ENCODE measurements around the gene ERCC3.

ERCC3 gene

DNA sequence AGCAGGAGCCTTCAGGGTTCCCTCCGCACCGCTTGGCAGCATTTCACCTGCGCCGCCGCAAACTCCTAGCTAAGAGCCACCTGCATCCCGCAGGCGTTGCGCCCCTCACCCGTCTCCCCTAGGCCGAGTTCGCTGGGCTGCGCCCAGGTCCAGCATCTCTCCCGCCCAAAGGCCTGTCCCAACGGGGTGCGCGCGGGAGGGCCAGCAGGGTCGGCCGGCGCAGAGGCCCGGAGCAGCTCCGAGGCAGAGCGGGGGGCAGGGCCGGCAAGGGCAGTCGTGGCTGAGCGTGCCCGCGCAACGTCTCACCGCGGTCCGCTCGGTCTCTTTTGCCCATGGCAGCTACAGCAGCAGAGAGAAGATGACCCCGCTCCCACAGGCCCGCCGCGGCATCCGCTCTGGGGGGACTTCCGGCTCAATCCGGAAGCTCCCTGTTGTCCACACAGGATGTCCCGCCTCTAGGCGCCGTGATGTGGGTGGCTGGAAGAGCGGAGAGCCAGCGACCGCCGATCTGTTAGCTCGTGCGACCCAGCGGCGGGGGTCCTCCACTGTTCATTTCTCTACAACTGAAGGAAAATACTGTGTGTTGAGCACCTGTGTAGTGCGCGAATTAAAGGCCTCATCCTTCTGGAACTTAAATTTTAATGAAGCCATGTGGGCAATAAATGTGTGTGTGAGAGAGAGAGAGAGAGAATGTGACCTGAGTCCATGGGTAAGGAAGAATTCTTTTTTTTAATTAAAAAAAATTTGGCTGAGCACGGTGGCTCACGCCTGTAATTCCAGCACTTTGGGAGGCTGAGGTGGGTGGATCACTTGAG, at the start of gene ERCC3:
TSS of gene ERCC3 (minus strand) at position 397 of the 815 bp plus-strand sequence. CDS start at position 334, 63 bp downstream.
- DNase-seq (ENCODE audit: extremely low read depth in 1 of 2, low read depth in 1 of 2) = peak; percentile 73 to 82

- DNase-seq (ENCODE audit: extremely low read depth in 1 of 2, low read depth in 1 of 2) = no peak
Observed at GRCh38 chr2:127343277-127343676, 49.3 kb upstream of the ERCC3 start.

- no peak for DNase-seq (ENCODE audit: extremely low read depth in 1 of 2, low read depth in 1 of 2)
Observed at GRCh38 chr2:127342101-127342500, 48.2 kb upstream of the ERCC3 start.

DNA sequence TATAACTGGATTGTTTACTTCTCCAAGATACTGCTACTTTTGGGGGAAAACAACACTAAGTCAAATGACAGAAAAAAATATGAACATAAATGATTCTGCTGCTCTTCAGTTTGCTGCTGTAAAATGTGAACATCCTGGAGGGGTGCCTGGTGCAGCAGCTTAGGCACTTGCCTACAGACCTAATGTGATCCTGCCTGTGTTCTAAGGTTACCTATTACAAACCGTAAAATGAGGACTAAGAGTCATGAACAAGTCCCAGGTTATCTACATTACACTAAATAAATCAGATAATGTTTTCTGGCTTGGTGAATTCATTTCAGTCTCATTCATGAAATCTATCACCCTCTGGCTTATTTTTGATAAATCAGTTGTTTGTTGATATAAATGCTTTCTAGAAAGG, 38.4 kb upstream of the ERCC3 start:
- DNase-seq (ENCODE audit: extremely low read depth in 1 of 2, low read depth in 1 of 2) = no peak

DNA sequence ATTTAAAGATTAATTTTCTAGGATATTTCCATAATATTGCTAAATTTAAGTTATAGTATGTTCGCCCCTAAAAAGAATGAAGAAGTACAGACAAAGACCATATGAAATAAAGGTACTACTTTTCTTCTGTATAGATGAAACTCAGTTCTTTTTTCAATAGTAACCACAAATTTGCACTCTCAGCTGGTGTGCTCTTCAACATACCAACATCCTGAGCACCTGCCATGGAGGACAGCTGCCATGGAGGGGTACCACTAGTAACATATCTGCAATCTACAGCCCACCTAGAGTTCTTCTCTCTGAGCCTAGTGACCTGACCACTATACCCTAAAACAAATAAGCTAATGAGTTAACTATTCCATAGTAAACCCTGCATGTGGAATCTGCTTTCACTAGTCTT, 36.8 kb upstream of the ERCC3 start:
- no peak for DNase-seq (ENCODE audit: extremely low read depth in 1 of 2, low read depth in 1 of 2)

DNA sequence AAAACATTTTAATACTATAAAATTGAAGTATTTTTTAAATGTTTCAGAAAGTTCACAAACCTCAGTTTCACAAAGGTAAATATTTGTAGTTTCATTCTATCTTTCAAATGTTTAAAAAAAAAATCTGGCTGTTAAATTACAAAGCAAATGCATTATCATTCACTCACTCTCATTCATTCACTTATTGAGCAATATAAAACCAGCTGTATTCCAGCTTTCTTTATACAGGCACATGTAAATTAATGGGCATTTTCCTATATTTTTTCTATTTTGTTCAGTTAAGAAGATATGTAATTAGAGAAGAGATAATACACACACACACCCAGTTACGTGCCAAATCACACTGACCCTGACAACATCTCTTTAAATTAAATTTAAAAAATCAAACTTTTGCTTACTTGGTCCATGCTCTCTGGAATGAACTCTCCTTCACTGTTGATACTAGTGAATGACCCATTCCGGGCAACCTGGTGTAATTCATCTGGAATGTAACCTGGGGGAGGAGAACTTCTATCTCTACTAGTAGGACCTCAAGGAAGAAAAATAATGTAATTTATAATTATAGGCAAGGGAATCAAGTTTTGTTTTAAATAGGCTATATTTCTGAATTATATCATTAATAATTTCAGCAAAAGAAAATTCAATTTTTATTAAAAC, 32.5 kb upstream of the ERCC3 start:
- DNase-seq (ENCODE audit: extremely low read depth in 1 of 2, low read depth in 1 of 2) = no peak

- DNase-seq (ENCODE audit: extremely low read depth in 1 of 2, low read depth in 1 of 2) = no peak
Observed at GRCh38 chr2:127324635-127325034, 30.7 kb upstream of the ERCC3 start.

- no peak for DNase-seq (ENCODE audit: extremely low read depth in 1 of 2, low read depth in 1 of 2)
Observed at GRCh38 chr2:127321303-127321702, 27.4 kb upstream of the ERCC3 start.

DNA sequence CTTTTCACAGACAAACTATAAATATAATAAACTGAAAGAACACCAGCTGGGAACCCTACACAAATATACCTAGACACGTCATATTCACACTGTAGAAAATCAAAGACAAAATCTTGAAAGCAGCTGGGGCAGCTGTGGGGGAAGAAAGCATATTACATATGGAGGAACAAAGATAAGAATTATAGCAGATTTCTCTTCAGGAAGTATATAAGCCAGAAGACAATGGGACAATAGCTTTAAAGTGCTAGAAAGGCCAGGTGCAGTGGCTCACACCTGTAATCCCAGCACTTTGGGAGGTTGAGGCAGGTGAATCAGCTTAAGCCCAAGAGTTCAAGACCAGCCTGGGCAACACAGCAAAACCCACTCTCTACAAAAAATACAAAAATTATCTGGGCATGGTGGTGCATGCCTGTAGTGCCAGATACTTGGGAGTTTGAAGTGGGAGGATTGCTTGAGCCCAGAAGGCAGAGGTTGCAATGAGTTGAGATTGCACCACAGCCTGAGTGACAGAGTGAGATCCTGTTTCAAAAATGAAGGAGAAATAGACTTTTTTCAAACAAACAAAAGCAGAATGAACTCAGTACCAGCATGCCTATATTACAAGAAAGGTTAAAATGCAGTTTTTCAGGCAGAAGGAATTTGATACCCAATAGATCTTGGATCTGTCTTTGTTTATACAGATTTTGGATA, 26.8 kb upstream of the ERCC3 start:
- no peak for DNase-seq (ENCODE audit: extremely low read depth in 1 of 2, low read depth in 1 of 2)

DNA sequence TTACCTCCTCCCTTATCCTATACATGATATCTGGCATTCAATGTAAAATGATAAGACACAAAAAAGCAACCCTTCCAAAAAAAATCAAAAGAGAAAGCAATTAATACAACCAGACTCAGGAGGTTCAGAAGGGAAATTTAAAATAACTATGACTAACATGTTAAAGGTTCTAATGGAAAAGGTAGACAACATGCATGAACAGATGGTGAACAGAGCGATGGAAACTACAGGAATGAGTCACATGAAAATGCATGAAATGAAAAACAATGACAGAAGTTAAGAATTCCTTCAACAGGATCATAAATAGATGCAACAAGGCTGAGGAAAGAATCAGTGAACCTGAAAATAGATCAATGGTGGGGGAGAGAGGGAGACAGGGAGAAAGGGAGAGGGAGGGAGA, 26.1 kb upstream of the ERCC3 start:
- no peak for DNase-seq (ENCODE audit: extremely low read depth in 1 of 2, low read depth in 1 of 2)

DNA sequence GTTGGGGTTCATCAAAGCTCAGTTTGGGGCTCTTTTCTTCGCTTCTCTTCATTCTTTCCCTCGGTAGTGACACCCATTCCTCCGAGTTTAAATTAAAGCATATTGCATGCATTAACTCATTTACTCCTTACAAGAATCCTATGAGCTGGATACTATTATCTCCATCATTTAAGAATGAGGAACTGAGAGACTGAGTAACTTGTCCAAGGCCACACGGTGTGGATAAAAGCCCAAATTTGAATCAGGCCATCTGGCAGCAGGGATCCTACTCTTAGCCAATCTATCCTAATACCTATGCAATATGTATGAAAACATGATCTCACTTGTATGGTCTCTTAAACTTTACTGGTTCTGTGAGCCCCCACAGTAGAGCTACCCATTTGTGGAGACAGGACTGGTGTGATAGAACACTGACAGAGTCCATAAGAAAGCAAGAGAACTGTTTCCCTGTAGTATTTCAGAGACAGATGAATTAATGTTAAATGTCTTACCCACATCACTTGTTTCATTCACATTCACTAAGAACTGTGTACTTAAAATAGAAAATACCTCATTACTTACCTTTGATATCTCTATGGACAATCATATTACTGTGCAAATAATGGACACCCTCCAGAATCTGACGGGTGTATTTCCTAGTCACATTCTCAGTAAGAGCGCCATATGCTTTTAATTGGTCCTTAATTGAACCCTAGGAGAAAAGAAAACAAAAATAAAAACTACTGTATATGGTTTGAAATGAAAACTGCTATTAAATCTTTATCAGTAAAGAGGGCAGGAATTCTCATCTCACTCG, 20.4 kb upstream of the ERCC3 start:
- no peak for DNase-seq (ENCODE audit: extremely low read depth in 1 of 2, low read depth in 1 of 2)

DNA sequence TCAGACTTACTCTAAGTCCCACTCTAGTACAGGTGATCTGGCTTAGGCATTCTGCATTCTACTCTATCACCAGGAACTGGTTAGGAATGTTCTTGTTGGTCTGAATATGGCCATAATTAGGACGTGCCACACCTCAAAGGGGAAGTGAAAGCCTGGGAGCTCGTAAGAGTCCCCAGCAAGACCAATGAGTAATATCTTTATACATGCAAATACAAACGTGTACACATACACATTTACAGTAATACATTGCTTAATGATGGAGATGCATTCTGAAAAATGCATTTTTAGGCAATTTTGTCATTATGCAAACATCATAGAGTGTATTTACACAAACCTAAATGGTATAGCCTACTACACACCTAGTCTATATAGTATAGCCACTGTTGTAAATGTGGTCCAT, 19.5 kb upstream of the ERCC3 start:
- DNase-seq (ENCODE audit: extremely low read depth in 1 of 2, low read depth in 1 of 2) = no peak

GRCh38 chr2:127310980-127311379, 17.0 kb upstream of the ERCC3 start:
- DNase-seq (ENCODE audit: extremely low read depth in 1 of 2, low read depth in 1 of 2) = no peak

DNA sequence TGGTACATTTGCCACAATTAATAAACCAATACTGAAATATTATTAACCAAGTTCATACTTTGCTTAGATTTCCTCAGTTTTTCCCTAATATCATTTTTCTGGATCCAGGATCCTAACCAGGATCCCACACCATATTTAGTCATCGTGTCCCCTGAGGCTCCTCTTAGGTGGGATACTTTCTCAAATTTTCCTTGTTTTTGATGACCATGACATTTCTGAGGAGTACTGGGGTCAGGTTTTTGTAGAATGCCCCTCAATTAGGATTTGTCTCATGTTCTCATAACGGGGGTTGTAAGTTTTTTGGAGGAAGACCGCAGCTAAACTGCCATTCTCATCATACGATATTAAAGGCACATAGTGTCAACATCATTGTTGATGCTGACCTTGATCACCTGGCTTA, 15.5 kb upstream of the ERCC3 start:
- no peak for DNase-seq (ENCODE audit: extremely low read depth in 1 of 2, low read depth in 1 of 2)

- no peak for DNase-seq (ENCODE audit: extremely low read depth in 1 of 2, low read depth in 1 of 2)
Observed at GRCh38 chr2:127308586-127309138, 14.7 kb upstream of the ERCC3 start.

- no peak for DNase-seq (ENCODE audit: extremely low read depth in 1 of 2, low read depth in 1 of 2)
Observed at GRCh38 chr2:127305990-127306585, 12.1 kb upstream of the ERCC3 start.

DNA sequence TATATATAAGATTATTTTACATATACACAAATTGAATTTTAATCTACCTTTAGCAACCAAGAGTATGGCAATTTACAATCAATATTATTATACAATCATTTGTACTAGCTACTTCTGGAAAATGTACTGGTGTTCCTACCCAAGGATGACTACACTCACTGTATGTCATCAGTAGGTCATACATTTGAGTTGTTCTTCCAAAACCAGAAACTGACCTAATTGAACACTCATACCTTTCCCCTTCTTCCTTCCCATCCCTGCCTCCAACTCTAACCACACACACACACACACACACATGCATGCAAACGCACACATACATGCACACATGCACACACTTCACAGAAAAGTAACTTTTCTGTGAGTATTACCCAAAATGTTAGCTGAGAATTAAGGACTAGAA, 8.2 kb upstream of the ERCC3 start:
- DNase-seq (ENCODE audit: extremely low read depth in 1 of 2, low read depth in 1 of 2) = no peak

- no peak for DNase-seq (ENCODE audit: extremely low read depth in 1 of 2, low read depth in 1 of 2)
Observed at GRCh38 chr2:127293386-127293747, 577 bp downstream of the ERCC3 start.

DNA sequence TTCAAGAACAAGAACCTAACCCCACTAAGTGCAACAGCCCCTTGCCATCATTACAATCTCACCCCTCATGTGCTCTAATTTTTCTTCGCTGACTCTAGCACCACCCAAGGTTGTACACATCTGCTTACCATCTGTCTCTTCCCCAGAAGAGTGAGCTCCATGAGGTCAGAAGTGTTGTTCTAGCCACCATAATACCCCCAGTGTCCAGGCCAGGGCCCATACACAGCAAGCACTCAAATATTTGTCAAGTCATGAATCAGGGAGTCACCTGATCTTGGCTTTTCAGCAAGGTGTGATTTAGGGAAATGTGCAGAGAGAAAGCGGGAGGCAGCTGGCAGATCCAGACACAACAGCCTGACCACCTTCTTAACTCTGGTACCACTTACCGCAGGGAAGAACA, 5.7 kb downstream of the ERCC3 start:
- DNase-seq (ENCODE audit: extremely low read depth in 1 of 2, low read depth in 1 of 2) = no peak

- DNase-seq (ENCODE audit: extremely low read depth in 1 of 2, low read depth in 1 of 2) = no peak
Observed at GRCh38 chr2:127283275-127283674, 10.7 kb downstream of the ERCC3 start.

All from stimulated activated CD8-positive, alpha-beta memory T cell treated with anti-CD3 and anti-CD28 coated beads, Interleukin-7, amount 100 ng/mL, for 48 hours (primary cell).